ENCODE results near the gene ERC1.
"Not testable (repeated sequence)": the region's sequence is repeated elsewhere in the genome, so short reads cannot be mapped to it uniquely, and the experiment has no call there.

The ERC1 gene

DNA sequence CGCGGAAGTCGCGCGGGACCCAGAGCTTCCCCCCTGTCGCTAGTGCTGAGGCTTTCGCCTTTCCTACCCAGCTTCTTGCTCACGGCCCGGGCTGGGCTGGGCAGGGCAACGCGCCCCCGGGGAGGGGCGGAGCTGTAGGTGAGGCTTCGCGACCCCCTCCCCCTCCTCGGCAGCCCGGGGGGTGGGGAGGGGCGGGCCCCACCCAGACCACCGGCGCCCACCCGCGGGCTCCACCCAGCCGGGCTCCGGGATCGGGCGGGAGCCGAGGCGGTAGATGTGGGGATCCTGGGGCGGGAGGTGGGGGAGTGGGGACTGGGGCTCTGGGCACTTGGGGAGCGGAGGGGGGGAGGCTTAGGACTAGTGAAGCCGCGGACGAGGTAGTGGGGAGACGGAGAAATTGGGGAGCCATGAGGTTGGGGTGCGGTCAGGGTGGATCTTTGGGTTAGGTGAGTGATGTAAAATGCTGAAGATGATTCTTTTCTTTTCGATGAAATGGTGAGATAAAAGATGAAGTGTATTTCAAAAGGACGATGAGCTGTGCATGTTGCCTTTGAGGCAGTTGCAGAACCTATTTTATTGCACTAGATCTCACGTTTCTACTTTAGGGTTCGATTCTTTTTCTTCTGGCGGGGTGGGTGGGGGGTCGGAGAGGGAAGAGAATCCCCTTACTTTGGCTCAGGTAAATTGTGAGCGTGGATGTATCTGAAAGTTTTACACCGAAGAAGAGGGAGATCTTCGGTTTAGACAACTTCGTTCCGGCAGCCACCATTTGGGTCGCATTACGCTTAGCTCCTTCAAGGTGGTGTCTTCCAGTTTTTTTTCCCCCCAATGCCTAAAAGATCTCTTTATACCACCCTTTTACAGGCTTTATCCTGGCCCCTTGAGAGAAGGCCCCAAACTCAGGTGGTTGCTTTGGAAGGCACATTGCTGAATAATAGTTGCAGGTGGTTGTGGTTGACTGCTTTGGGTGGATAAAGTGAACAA is 619 bp downstream of the ERC1 start:
- H3K27me3 ChIP-seq (ENCODE audit: low read depth): no peaks in the 10 kb centered on the region
- H3K36me3 ChIP-seq (replicated peaks): no peaks in the 10 kb centered on the region
- peaks cover 21% of the 10 kb centered on the region for H3K4me1 ChIP-seq
- peak in 1 of 2 experiments; percentile 43 for DNase-seq (ENCODE audit: low spot score in 2 of 2)
- H3K4me3 ChIP-seq: peak overlapping the region; percentile 77
- H3K9me3 ChIP-seq: no peaks in the 10 kb centered on the region
- in situ Hi-C loops (cut with MboI; ENCODE audit: low sequenced_read_pairs): no loop called here

DNA sequence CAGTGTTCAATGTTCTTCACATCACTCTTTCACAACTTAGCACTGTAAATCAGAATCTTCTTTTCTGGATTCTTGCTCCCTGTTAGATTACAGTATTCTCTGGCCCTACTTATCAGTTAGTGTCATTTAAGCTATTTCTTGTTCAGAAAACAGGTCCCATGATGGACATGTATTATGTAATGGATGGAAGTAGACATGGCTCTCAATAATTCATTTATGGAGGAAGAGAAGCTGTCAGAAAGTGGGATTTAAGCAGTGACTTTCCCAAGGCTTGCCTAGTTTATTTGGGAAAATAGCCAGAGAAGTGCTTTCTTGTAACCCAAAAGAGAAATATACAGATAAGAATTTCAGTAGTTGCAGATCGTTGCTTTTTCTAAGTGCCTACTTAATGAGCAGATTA is 1.6 kb downstream of the ERC1 start:
- Histone ChIP-seq H3K4me1 (peaks cover 21% of the 10 kb centered on the region), H3K27me3 (ENCODE audit: low read depth) (no peaks in the 10 kb centered on the region), H3K36me3 (replicated peaks) (no peaks in the 10 kb centered on the region), H3K4me3 (peak overlapping the region; percentile 77), H3K9me3 (no peaks in the 10 kb centered on the region)
- in situ Hi-C loops (cut with MboI; ENCODE audit: low sequenced_read_pairs): no loop called here
- DNase-seq (ENCODE audit: low spot score in 2 of 2): no peak

DNA sequence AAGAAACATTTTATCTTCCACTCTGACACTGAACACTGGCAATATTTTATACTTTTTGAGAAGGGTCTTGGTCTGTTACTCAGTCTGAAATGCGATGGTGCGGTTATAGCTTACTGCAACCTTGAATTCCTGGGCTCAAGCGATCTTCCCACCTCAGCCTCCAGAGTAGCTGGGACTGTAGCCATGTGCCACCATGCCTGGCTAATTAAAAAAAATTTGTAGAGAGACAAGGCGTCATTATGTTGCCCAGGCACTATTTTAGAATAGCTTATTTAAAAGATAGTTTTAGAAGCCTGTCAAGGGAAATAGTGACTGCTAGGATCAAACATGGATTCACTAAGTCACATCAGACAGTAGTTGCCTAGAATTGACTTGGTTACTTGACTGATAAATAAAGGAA is 5.9 kb downstream of the ERC1 start:
- no peaks in the 10 kb centered on the region for H3K27me3 ChIP-seq (ENCODE audit: low read depth)
- H3K4me1 ChIP-seq: peaks cover 5% of the 10 kb centered on the region; the same call in 1 of the 2 replicates
- peaks cover 3% of the 10 kb centered on the region; the same call in 1 of the 2 replicates for H3K36me3 ChIP-seq (replicated peaks)
- H3K4me3 ChIP-seq: no peak overlapping the region
- H3K9me3 ChIP-seq: no peaks in the 10 kb centered on the region
- DNase-seq (ENCODE audit: low spot score in 2 of 2): no peak
- in situ Hi-C loops (cut with MboI; ENCODE audit: low sequenced_read_pairs): no loop called here

DNA sequence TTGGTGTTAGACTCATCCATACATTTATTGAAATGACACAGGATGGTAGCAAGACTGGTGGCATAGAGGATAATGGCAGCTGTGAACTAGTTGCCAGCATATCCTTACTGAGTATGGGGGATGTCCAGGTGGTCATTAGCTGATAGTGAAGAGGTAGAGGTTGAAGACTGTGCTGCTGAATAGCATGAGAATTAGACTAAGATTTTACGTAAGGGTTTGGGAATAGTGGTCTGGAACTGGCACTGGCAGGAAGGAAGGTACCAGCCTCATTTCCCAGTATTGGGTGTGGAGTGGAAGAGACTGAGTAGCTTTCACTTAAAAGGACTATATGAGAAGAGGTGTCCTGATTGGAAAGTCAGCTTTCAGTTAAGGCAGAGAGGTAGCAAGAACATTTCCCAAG is 6.5 kb downstream of the ERC1 start:
- H3K9me3 ChIP-seq: no peaks in the 10 kb centered on the region
- H3K27me3 ChIP-seq (ENCODE audit: low read depth): no peaks in the 10 kb centered on the region
- in situ Hi-C loops (cut with MboI; ENCODE audit: low sequenced_read_pairs): no loop called here
- H3K4me3 ChIP-seq: no peak overlapping the region
- DNase-seq (ENCODE audit: low spot score in 2 of 2): no peak
- H3K4me1 ChIP-seq: peaks cover 5% of the 10 kb centered on the region; the same call in 1 of the 2 replicates
- H3K36me3 ChIP-seq (replicated peaks): peaks cover 3% of the 10 kb centered on the region; the same call in 1 of the 2 replicates

DNA sequence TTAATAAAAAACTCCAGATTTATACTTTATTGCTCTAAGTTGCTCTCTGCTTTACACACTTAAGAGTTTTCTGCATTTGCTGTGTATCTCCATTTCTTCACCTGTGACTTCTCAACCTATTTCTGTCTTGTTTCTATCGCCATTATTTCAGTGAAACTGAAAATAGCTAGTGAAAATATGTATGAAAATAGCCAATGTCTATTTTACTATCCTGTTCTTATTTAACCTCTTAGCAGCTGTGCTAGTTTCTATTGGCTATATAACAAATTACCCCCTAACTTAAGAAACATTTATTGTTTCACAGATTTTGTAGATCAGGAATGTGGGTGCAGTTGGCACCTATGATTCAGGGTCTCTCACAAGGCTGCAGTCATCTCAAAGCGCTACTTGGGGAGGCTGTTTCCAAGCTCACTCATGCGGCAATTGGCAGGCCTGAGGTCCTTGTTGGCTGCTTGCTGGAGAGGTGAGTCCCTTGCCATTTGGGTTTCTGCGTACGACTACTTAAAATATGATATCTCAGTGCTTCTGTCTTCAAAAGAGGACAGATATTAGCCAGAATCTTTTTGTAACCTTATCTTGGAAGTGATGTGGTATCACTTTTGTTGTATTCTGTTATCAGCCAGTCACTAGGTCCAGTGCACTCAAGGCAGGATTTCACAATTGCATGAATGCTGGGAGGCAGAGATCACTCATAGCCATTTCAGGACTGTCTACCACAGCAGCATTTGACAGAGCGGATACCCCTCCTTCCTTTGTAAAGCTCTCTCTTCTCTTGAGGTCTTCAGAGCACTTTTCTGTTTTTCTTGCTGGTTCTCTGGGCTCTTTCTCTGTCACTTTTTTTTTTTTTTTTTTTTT is 7.2 kb downstream of the ERC1 start:
- Histone ChIP-seq H3K4me3 (no peak overlapping the region), H3K27me3 (ENCODE audit: low read depth) (no peaks in the 10 kb centered on the region), H3K9me3 (no peaks in the 10 kb centered on the region), H3K4me1 (peaks cover 2% of the 10 kb centered on the region), H3K36me3 (replicated peaks) (peaks cover 3% of the 10 kb centered on the region; the same call in 1 of the 2 replicates)
- DNase-seq (ENCODE audit: low spot score in 2 of 2): no peak
- in situ Hi-C loops (cut with MboI; ENCODE audit: low sequenced_read_pairs): no loop called here

DNA sequence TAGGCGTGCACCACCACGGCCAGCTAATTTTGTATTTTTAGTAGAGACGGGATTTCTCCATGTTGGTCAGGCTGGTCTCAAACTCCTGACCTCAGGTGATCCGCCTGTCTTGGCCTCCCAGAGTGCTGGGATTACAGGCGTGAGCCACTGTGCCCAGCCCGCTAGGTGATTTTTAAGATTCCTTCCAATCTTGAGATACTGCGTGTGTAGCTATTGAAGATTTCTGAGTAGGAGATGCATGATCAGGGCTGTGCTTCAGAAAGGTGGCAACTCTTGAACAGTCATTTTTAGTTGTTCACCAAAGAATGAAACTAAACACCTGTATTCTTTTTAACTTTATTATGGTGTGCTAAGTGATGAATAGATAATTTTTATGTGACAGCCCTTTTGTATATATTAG is 8.7 kb downstream of the ERC1 start:
- DNase-seq (ENCODE audit: low spot score in 2 of 2); H3K4me1 ChIP-seq; H3K27me3 ChIP-seq (ENCODE audit: low read depth); in situ Hi-C loops (cut with MboI; ENCODE audit: low sequenced_read_pairs); H3K4me3 ChIP-seq; H3K9me3 ChIP-seq; H3K36me3 ChIP-seq (replicated peaks): not testable (repeated sequence)

DNA sequence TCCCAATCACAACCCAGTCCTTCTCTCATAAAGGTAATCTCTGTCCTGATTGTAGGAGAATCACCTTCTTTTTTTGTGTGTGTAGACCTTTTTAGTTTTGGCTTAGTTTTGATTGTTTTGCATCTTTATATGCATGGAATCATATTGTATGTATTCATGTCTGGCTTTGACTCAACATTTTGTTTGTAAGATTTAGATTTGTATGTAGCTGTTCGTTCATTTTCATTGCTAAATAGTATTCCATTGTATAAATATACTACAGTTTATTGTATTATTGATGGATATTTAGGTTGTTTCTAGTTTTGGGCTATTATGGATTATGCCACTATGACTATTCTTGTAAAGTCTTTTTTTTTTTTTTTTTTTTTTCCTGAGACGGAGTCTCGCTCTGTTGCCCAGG is 10.5 kb downstream of the ERC1 start:
- Histone ChIP-seq H3K27me3 (ENCODE audit: low read depth) (no peaks in the 10 kb centered on the region), H3K36me3 (replicated peaks) (peaks cover 3% of the 10 kb centered on the region; the same call in 1 of the 2 replicates), H3K9me3 (no peaks in the 10 kb centered on the region), H3K4me3 (no peak overlapping the region), H3K4me1 (peaks cover 10% of the 10 kb centered on the region)
- DNase-seq (ENCODE audit: low spot score in 2 of 2): no peak
- in situ Hi-C loops (cut with MboI; ENCODE audit: low sequenced_read_pairs): no loop called here

DNA sequence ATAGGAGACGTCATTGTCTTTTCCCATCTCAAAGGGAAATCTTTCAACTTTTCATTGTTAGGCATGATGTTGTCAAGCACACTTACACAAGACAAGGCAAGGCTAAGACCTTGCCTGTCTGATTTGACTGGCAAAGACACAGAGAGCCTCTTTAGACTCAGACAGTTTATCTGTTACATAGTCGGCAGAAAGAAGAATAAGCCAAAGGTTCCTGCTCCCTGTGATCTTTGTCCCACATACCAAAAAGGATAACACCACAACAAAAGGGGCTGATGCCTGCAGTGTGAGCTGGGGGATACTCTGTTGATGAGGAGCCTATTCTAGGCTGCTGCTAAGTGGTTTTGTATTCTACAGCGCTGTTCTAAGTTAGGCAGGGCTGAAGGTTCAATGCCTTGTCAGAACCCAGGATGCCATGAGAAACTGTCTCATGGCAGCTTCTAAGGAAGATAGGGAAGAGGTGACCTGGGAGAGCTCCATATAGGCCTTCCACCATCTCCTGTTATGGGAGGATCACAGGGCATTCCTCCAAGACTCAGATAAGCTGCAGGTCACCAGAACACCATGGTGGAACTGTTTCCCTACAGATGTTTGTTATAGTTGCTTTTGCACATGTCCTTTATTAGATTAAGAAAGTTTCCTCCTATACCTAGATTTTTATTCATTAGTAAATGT is 12.7 kb downstream of the ERC1 start:
- peaks cover 10% of the 10 kb centered on the region for H3K4me1 ChIP-seq
- peak; percentile 34 to 44 for DNase-seq (ENCODE audit: low spot score in 2 of 2)
- H3K36me3 ChIP-seq (replicated peaks): peaks cover 3% of the 10 kb centered on the region; the same call in 1 of the 2 replicates
- no peak overlapping the region for H3K4me3 ChIP-seq
- H3K27me3 ChIP-seq (ENCODE audit: low read depth): no peaks in the 10 kb centered on the region
- H3K9me3 ChIP-seq: no peaks in the 10 kb centered on the region
- in situ Hi-C loops (cut with MboI; ENCODE audit: low sequenced_read_pairs): no loop called here

DNA sequence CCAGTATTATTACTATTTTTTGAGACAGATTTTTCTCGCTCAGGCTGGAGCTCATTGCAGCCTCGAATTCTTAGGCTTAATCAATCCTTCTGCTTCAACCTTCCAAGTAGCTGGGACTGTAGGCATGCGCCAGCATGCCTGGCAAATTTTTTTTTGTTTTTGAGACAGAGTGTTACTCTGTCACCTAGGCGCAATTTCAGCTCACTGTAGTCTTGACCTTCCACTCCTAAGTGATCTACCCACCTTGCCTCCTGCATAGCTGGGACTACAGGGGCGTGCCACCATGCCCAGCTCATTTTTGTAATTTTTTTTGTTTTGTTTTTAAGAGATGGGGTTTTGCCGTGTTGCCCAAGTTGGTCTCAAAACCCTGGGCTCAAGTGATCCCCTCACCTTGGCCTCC is 15.2 kb downstream of the ERC1 start:
- peaks cover 10% of the 10 kb centered on the region for H3K4me1 ChIP-seq
- peaks cover 3% of the 10 kb centered on the region; the same call in 1 of the 2 replicates for H3K36me3 ChIP-seq (replicated peaks)
- H3K9me3 ChIP-seq: no peaks in the 10 kb centered on the region
- in situ Hi-C loops (cut with MboI; ENCODE audit: low sequenced_read_pairs): no loop called here
- H3K4me3 ChIP-seq: no peak overlapping the region
- no peaks in the 10 kb centered on the region for H3K27me3 ChIP-seq (ENCODE audit: low read depth)
- DNase-seq (ENCODE audit: low spot score in 2 of 2): no peak

DNA sequence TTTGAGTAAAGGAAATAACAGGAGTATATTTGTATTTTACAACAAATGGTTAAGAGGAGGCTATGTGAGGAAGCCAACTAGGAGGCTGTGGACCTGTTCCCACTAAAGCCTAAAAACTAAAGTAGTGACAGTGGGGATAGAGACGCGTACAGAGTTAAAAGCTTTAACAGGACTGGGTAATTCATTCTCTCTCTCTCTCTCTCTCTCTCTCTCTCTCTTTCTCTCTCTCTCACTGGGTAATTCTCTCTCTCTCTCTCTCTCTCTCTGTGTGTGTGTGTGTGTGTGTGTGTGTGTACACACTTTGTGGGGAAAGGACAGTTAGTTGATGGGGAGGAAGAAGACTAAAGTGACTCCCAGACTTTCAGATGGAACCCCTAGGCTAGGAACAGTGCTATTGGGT is 16.3 kb downstream of the ERC1 start:
- Histone ChIP-seq H3K36me3 (replicated peaks) (no peaks in the 10 kb centered on the region; the same call in 1 of the 2 replicates), H3K27me3 (ENCODE audit: low read depth) (no peaks in the 10 kb centered on the region), H3K4me1 (peaks cover 10% of the 10 kb centered on the region), H3K4me3 (no peak overlapping the region), H3K9me3 (no peaks in the 10 kb centered on the region)
- in situ Hi-C loops (cut with MboI; ENCODE audit: low sequenced_read_pairs): no loop called here
- DNase-seq (ENCODE audit: low spot score in 2 of 2): no peak

DNA sequence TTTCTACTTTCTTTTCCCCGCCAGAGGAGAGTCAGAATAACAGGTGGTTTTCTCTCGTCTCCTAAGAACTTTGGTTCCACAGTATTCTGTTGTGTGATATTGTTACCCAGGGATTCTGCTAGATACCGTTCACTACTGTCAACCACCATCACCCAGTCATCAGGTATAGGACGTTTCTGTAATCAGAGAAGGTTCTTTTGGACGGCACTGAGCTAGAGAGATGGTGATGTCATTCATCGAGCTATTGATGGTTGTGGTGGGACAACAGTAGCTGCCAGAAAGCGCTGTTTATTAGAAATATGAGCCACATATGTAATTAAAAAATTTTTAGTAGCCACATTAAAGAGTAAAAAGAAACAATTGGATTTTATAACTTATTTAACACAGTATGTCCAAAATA is 17.0 kb downstream of the ERC1 start:
- Histone ChIP-seq H3K9me3 (no peaks in the 10 kb centered on the region), H3K4me3 (no peak overlapping the region), H3K36me3 (replicated peaks) (no peaks in the 10 kb centered on the region; the same call in 1 of the 2 replicates), H3K27me3 (ENCODE audit: low read depth) (no peaks in the 10 kb centered on the region), H3K4me1 (peaks cover 10% of the 10 kb centered on the region)
- no peak for DNase-seq (ENCODE audit: low spot score in 2 of 2)
- in situ Hi-C loops (cut with MboI; ENCODE audit: low sequenced_read_pairs): no loop called here

DNA sequence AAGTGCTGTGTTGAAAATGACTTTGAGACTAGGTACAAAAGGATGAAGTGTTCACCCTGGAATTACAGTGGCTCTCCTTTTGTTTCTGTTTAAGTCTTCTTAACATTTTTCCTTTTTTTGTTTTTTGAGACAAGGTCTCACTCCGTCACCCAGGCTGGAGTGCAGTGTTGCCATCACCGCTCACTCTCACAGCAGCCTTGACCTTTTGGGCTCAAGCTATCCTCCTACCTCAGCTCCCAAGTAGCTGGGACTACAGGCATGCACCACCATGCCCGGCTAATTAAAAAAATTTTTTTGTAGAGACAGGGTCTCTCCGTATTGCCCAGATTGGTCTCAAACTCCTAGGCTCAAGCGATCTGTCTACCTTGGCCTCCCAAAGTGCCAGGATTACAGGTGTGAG is 20.1 kb downstream of the ERC1 start:
- DNase-seq (ENCODE audit: low spot score in 2 of 2): no peak
- no peaks in the 10 kb centered on the region for H3K27me3 ChIP-seq (ENCODE audit: low read depth)
- in situ Hi-C loops (cut with MboI; ENCODE audit: low sequenced_read_pairs): no loop called here
- no peaks in the 10 kb centered on the region for H3K36me3 ChIP-seq (replicated peaks)
- H3K4me1 ChIP-seq: no peaks in the 10 kb centered on the region
- no peak overlapping the region for H3K4me3 ChIP-seq
- H3K9me3 ChIP-seq: no peaks in the 10 kb centered on the region

DNA sequence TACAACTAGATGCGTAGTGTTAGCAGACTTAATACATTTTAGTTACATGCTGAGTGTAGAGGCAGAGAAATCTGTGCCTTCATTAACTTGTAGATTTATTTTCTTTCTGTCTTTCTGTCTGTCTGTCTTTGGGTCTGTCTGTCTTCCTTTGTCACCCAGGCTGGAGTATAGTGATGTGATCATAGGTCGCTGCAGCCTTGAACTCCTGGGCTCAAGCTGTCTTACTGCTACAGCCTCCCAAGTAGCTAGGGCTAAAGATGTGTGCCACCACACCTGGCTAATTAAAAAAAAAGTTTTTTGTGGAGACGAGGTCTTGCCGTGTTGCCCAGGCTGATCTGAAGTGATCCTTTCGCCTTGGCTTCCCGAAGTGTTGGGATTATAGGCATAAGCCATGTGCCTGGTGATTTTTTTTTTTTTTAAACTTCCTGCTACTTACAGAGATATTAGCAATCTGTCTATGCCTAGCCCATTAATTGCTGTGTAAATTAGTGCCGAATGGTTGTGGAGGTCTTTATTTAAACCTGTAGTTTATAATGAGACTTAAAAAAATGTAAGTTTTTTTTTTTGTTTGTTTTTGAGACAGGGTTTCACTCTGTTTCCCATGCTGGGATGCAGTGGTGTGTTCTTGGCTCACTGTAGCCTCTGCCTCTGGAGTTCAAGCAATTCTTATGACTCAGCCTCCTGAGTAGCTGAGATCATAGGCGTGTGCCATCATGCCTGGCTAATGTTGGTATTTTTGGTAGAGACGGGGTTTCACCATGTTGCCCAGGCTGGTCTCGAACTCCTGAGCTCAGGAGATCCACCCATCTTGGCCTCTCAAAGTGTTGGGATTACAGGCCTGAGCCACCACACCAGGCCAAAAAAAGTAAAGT is 22.8 kb downstream of the ERC1 start:
- Histone ChIP-seq H3K27me3 (ENCODE audit: low read depth) (no peaks in the 10 kb centered on the region), H3K4me3 (no peak overlapping the region), H3K9me3 (no peaks in the 10 kb centered on the region), H3K36me3 (replicated peaks) (no peaks in the 10 kb centered on the region), H3K4me1 (no peaks in the 10 kb centered on the region)
- in situ Hi-C loops (cut with MboI; ENCODE audit: low sequenced_read_pairs): no loop called here
- no peak for DNase-seq (ENCODE audit: low spot score in 2 of 2)

All from HAP-1 (cell line).